Neural cell (in vitro differentiated cells): ENCODE results near the gene HHIPL1. TPM values are rescaled to one million over a fixed set of nuclear protein-coding genes. Genes with fewer than 3 reads are reported as not detected.

Experiments
- H2AFZ ChIP-seq: fragments of 200-600, 300-800 bp; sonication (generic), shearing (Covaris generic); 2 replicates; pipeline ENCODE4 v1.6.0; 2014; ENCODE audit warnings: low read depth, mild to moderate bottlenecking, antibody characterized with exemption, low read length, moderate library complexity
- H3F3A ChIP-seq: fragments of 200-600 bp; shearing (Covaris generic); 2 replicates; pipeline ENCODE4 v1.6.1; 2016; ENCODE audit warnings: mild to moderate bottlenecking, moderate library complexity, mixed read lengths, antibody characterized with exemption, low read length; ENCODE audit not compliant: insufficient read depth, poor library complexity, severe bottlenecking
- H3K27ac ChIP-seq: fragments of 200-600, 300-800 bp; sonication (generic), shearing (Covaris generic); 2 replicates; pipeline ENCODE4 v1.5.1; 2014; ENCODE audit warnings: mild to moderate bottlenecking, low read length, moderate library complexity
- H3K27me3 ChIP-seq: fragments of 300-800, 200-600 bp; sonication (generic), shearing (Covaris generic); 2 replicates; pipeline ENCODE4 v1.6.0; 2014; ENCODE audit warnings: mild to moderate bottlenecking, low read depth, low read length, moderate library complexity; ENCODE audit not compliant: insufficient read depth
- H3K36me3 ChIP-seq: fragments of 300-800, 200-600 bp; sonication (generic), shearing (Covaris generic); 2 replicates; pipeline ENCODE4 v1.5.1; 2014; ENCODE audit warnings: mild to moderate bottlenecking, antibody characterized with exemption, low read length, moderate library complexity; ENCODE audit not compliant: insufficient read depth
- H3K4me2 ChIP-seq: fragments of 300-800, 200-600 bp; sonication (generic), shearing (Covaris generic); 2 replicates; pipeline ENCODE4 v1.6.0; 2014; ENCODE audit warnings: mild to moderate bottlenecking, low read length
- H3K4me3 ChIP-seq: fragments of 300-800, 200-600 bp; sonication (generic), shearing (Covaris generic); 2 replicates; pipeline ENCODE4 v1.5.1; 2014; ENCODE audit warnings: mild to moderate bottlenecking, low read length, moderate library complexity
- H3K79me2 ChIP-seq: fragments of 200-600 bp; shearing (Covaris generic); replicated peaks from 2 replicates; pipeline ENCODE4 v1.6.0; 2014; ENCODE audit warnings: mild to moderate bottlenecking, low read length, moderate library complexity; ENCODE audit not compliant: insufficient read depth
- H3K9ac ChIP-seq: fragments of 300-800, 200-600 bp; sonication (generic), shearing (Covaris generic); 2 replicates; pipeline ENCODE4 v1.6.1; 2016; ENCODE audit warnings: mild to moderate bottlenecking, low read length, mixed read lengths
- H3K9me2 ChIP-seq: fragments of 200-600 bp; shearing (Covaris generic); 2 replicates; pipeline ENCODE4 v1.6.1; 2016; ENCODE audit warnings: mild to moderate bottlenecking, low read length, mixed read lengths; ENCODE audit not compliant: insufficient read depth
- H3K9me3 ChIP-seq: fragments of 200-600, 300-800 bp; sonication (generic), shearing (Covaris generic); 2 replicates; pipeline ENCODE4 v1.6.1; 2016; ENCODE audit warnings: mild to moderate bottlenecking, mixed run types, low read length, moderate library complexity, mixed read lengths
- H4K20me1 ChIP-seq: fragments of 200-600 bp; shearing (Covaris generic); 2 replicates; pipeline ENCODE4 v1.6.1; 2016; ENCODE audit warnings: mild to moderate bottlenecking, mixed run types; ENCODE audit not compliant: insufficient read depth
- EP300 ChIP-seq: fragments of 450-650 bp; conservative IDR thresholded peaks from 2 replicates; pipeline ENCODE4 v1.6.1; 2014; ENCODE audit warnings: antibody characterized with exemption, mild to moderate bottlenecking, moderate library complexity; ENCODE audit not compliant: poor library complexity, severe bottlenecking
- EZH2 ChIP-seq: fragments of 200-600, 300-800 bp; shearing (Covaris generic), sonication (generic); IDR thresholded peaks from 2 replicates; pipeline ENCODE4 v1.6.1; 2014; ENCODE audit warnings: antibody characterized with exemption, low read length, borderline replicate concordance, mild to moderate bottlenecking; ENCODE audit not compliant: insufficient read depth, poor library complexity, severe bottlenecking
- MXI1 ChIP-seq: fragments of 450-650 bp; conservative IDR thresholded peaks from 2 replicates; pipeline ENCODE4 v1.6.1; 2014; ENCODE audit warnings: antibody characterized with exemption, mild to moderate bottlenecking; ENCODE audit not compliant: poor library complexity, severe bottlenecking
- POLR2AphosphoS5 ChIP-seq: IDR thresholded peaks from 2 replicates; pipeline ENCODE4 v1.6.1; 2012
- RAD21 ChIP-seq: fragments of 450-650 bp; conservative IDR thresholded peaks from 2 replicates; pipeline ENCODE4 v1.6.1; 2014; ENCODE audit warnings: antibody characterized with exemption, mild to moderate bottlenecking, moderate library complexity
- SMC3 ChIP-seq: fragments of 450-650 bp; conservative IDR thresholded peaks from 2 replicates; pipeline ENCODE4 v1.6.1; 2014; ENCODE audit warnings: antibody characterized with exemption, mild to moderate bottlenecking, moderate library complexity; ENCODE audit not compliant: poor library complexity
- TAF1 ChIP-seq: IDR thresholded peaks from 2 replicates; pipeline ENCODE4 v1.6.1; 2012; ENCODE audit warnings: low read depth
- polyA plus RNA-seq: library from polyadenylated mRNA; depleted of rRNA; stranded (reverse); fragments of >200 nt; gene quantifications from 2 replicates; pipeline ENCODE4 v1.2.3, GENCODE V29; 2014
- TF ChIP-seq, protein P1 (sequence below): fragments of 450-650 bp; IDR thresholded peaks from 2 replicates; pipeline ENCODE4 v1.5.1; 2014; ENCODE audit warnings: antibody characterized with exemption, mild to moderate bottlenecking, moderate library complexity; ENCODE audit not compliant: poor library complexity, severe bottlenecking
- TF ChIP-seq, protein P2 (sequence below): IDR thresholded peaks from 2 replicates; pipeline ENCODE4 v1.6.1; 2012; ENCODE audit warnings: borderline replicate concordance

Gene HHIPL1
- polyA plus RNA-seq, 1 donor from 2014 or later, result 0.47 TPM

DNA sequence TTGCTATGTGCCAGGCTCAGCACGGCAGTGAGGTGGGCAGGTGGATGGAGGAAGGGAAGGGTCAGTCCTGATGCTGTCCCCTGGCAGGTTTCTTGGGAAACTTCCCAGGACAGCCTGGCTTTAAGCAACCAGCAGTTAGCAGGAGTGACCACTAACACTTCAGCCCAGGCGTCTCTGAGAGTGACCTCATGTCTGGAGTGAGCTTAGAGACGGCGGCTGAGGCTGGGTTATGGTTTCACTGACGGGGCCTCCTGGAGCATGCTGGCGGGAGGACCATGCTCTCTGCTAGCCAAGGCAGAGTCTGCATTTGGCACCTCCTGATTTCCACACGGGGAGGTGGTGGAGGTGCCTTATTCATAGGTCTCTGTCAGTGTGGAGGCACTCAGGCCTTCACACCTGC is 2.5 kb downstream of the HHIPL1 start:
- TF ChIP-seq EP300, result no peak
- TF ChIP-seq, protein P1, sequence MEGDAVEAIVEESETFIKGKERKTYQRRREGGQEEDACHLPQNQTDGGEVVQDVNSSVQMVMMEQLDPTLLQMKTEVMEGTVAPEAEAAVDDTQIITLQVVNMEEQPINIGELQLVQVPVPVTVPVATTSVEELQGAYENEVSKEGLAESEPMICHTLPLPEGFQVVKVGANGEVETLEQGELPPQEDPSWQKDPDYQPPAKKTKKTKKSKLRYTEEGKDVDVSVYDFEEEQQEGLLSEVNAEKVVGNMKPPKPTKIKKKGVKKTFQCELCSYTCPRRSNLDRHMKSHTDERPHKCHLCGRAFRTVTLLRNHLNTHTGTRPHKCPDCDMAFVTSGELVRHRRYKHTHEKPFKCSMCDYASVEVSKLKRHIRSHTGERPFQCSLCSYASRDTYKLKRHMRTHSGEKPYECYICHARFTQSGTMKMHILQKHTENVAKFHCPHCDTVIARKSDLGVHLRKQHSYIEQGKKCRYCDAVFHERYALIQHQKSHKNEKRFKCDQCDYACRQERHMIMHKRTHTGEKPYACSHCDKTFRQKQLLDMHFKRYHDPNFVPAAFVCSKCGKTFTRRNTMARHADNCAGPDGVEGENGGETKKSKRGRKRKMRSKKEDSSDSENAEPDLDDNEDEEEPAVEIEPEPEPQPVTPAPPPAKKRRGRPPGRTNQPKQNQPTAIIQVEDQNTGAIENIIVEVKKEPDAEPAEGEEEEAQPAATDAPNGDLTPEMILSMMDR, result no peak
- TF ChIP-seq, protein P2, sequence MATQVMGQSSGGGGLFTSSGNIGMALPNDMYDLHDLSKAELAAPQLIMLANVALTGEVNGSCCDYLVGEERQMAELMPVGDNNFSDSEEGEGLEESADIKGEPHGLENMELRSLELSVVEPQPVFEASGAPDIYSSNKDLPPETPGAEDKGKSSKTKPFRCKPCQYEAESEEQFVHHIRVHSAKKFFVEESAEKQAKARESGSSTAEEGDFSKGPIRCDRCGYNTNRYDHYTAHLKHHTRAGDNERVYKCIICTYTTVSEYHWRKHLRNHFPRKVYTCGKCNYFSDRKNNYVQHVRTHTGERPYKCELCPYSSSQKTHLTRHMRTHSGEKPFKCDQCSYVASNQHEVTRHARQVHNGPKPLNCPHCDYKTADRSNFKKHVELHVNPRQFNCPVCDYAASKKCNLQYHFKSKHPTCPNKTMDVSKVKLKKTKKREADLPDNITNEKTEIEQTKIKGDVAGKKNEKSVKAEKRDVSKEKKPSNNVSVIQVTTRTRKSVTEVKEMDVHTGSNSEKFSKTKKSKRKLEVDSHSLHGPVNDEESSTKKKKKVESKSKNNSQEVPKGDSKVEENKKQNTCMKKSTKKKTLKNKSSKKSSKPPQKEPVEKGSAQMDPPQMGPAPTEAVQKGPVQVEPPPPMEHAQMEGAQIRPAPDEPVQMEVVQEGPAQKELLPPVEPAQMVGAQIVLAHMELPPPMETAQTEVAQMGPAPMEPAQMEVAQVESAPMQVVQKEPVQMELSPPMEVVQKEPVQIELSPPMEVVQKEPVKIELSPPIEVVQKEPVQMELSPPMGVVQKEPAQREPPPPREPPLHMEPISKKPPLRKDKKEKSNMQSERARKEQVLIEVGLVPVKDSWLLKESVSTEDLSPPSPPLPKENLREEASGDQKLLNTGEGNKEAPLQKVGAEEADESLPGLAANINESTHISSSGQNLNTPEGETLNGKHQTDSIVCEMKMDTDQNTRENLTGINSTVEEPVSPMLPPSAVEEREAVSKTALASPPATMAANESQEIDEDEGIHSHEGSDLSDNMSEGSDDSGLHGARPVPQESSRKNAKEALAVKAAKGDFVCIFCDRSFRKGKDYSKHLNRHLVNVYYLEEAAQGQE, result no peak
- no peak for TF ChIP-seq RAD21
- TF ChIP-seq TAF1, result no peak
- no peak for TF ChIP-seq MXI1
- TF ChIP-seq EZH2, result no peak
- TF ChIP-seq SMC3, result no peak
- no peak for TF ChIP-seq POLR2AphosphoS5
- Histone ChIP-seq H4K20me1 (no peaks in the 10 kb centered on the region), H3F3A (no peaks in the 10 kb centered on the region), H3K4me2 (no peak overlapping the region), H3K4me3 (no peak overlapping the region), H3K27me3 (peaks cover 15% of the 10 kb centered on the region), H3K9me2 (no peaks in the 10 kb centered on the region), H3K9me3 (no peaks in the 10 kb centered on the region), H2AFZ (no peak overlapping the region), H3K36me3 (no peaks in the 10 kb centered on the region), H3K79me2 (no peaks in the 10 kb centered on the region), H3K9ac (no peak overlapping the region), H3K27ac (no peak overlapping the region)

DNA sequence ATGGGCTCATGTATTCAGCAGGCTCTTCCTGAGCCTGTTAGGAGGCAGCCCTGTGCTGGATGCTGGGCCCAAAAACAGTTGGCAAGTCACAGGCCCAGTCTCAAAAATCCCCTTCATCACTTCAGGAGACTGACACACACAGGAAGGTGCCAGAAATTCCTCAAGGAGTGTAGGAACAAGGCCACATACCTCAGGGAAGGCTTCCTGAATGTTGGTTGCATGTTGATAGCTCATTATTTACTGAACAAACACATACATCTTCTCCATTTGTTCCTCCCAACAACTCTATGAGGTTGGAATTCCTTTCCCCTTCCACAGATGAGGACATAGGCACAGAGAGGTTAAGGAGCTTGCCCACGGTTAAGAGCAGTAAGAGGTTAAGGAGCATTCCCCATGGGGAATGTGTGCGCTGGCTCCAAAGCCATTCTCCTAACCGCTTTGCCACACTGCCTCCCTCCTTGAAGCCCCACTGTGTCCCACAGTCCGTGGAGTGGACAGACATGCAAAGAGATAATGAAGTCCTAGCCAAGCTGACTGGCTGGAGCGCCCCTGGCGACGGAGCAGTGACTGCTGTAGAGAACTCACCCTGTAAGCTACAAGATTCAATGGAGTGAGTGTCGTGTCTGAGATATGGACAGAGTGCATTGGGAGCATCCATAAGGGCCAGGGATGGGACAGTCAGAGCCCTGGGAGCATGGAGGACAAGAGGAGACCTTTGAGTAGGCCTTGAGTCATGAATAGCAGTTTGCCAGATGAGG is 3.3 kb downstream of the HHIPL1 start:
- no peaks in the 10 kb centered on the region for H3K79me2 ChIP-seq
- H3K9me3 ChIP-seq, result no peaks in the 10 kb centered on the region
- no peaks in the 10 kb centered on the region for H3K36me3 ChIP-seq
- H3K9ac ChIP-seq, result no peak overlapping the region
- no peaks in the 10 kb centered on the region for H3F3A ChIP-seq
- H3K27me3 ChIP-seq, result peaks cover 15% of the 10 kb centered on the region
- no peak overlapping the region for H2AFZ ChIP-seq
- H4K20me1 ChIP-seq, result no peaks in the 10 kb centered on the region
- no peak overlapping the region for H3K4me3 ChIP-seq
- H3K4me2 ChIP-seq, result no peak overlapping the region
- no peak overlapping the region for H3K27ac ChIP-seq
- H3K9me2 ChIP-seq, result no peaks in the 10 kb centered on the region
- TF ChIP-seq, protein P1, result no peak
- no peak for TF ChIP-seq POLR2AphosphoS5
- TF ChIP-seq MXI1, result no peak
- no peak for TF ChIP-seq RAD21
- no peak for TF ChIP-seq EZH2
- TF ChIP-seq SMC3, result no peak
- TF ChIP-seq EP300, result no peak
- TF ChIP-seq TAF1, result no peak
- TF ChIP-seq, protein P2, result no peak
